HEK293 (cell line): Measurements from ENCODE around the gene EVI5L.

Experiments
- TCF7L2 ChIP-seq: IDR thresholded peaks from 2 replicates; pipeline ENCODE4 v1.6.1; 2011; ENCODE audit warnings: low read depth, mild to moderate bottlenecking, inconsistent platforms, low read length, moderate library complexity, borderline replicate concordance
- YY1 ChIP-seq: fragments of 450-650 bp; formaldehyde crosslinking; IDR thresholded peaks from 2 replicates; pipeline ENCODE4 v1.5.1; 2018; ENCODE audit warnings: missing biosample characterization, missing genetic modification characterization
- ZNF221 ChIP-seq: fragments of 450-650 bp; formaldehyde crosslinking; IDR thresholded peaks from 2 replicates; pipeline ENCODE4 v1.5.1; 2017; ENCODE audit warnings: missing biosample characterization, missing genetic modification characterization, borderline replicate concordance
- ZNF510 ChIP-seq: fragments of 450-650 bp; formaldehyde crosslinking; IDR thresholded peaks from 2 replicates; pipeline ENCODE4 v1.5.1; 2018; ENCODE audit warnings: mild to moderate bottlenecking, missing genetic modification characterization, missing biosample characterization; ENCODE audit not compliant: insufficient replicate concordance
- TF ChIP-seq, protein P1 (sequence below): fragments of 450-650 bp; formaldehyde crosslinking; IDR thresholded peaks from 2 replicates; pipeline ENCODE4 v1.5.1; 2016; ENCODE audit warnings: missing biosample characterization, missing genetic modification characterization
- TF ChIP-seq, protein P2 (sequence below): fragments of 450-650 bp; formaldehyde crosslinking; IDR thresholded peaks from 2 replicates; pipeline ENCODE4 v1.5.1; 2016; ENCODE audit warnings: missing biosample characterization, missing genetic modification characterization, borderline replicate concordance
- TF ChIP-seq, protein P3 (sequence below): fragments of 450-650 bp; formaldehyde crosslinking; IDR thresholded peaks from 2 replicates; pipeline ENCODE4 v1.5.1; 2016; ENCODE audit warnings: missing biosample characterization, missing genetic modification characterization

DNA sequence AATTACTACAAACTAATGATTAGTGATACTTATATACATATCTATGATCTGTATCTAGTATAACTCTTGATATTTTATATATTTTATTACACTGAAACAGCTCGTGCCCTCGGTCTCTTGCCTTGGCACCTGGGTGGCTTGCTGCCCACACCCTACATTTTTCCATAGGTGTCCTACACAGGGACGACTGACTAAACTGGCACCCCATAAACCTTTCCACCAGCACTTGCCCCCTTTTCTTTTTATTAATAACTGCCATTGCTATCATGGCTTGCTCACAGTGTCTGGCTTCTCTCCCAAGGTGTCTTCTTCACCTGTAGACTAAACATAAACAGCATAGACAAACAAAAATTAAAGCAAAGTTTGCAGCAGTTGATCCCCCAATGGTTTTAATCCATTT is 36.5 kb upstream of the EVI5L start:
- TF ChIP-seq, protein P1, sequence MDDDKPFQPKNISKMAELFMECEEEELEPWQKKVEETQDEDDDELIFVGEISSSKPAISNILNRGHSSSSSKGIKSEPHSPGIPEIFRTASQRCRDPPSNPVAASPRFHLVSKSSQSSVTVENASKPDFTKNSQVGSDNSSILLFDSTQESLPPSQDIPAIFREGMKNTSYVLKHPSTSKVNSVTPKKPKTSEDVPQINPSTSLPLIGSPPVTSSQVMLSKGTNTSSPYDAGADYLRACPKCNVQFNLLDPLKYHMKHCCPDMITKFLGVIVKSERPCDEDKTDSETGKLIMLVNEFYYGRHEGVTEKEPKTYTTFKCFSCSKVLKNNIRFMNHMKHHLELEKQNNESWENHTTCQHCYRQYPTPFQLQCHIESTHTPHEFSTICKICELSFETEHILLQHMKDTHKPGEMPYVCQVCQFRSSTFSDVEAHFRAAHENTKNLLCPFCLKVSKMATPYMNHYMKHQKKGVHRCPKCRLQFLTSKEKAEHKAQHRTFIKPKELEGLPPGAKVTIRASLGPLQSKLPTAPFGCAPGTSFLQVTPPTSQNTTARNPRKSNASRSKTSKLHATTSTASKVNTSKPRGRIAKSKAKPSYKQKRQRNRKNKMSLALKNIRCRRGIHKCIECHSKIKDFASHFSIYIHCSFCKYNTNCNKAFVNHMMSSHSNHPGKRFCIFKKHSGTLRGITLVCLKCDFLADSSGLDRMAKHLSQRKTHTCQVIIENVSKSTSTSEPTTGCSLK (tag by site-specific recombination) = no peak
- TF ChIP-seq ZNF221 = no peak
- TF ChIP-seq, protein P2, sequence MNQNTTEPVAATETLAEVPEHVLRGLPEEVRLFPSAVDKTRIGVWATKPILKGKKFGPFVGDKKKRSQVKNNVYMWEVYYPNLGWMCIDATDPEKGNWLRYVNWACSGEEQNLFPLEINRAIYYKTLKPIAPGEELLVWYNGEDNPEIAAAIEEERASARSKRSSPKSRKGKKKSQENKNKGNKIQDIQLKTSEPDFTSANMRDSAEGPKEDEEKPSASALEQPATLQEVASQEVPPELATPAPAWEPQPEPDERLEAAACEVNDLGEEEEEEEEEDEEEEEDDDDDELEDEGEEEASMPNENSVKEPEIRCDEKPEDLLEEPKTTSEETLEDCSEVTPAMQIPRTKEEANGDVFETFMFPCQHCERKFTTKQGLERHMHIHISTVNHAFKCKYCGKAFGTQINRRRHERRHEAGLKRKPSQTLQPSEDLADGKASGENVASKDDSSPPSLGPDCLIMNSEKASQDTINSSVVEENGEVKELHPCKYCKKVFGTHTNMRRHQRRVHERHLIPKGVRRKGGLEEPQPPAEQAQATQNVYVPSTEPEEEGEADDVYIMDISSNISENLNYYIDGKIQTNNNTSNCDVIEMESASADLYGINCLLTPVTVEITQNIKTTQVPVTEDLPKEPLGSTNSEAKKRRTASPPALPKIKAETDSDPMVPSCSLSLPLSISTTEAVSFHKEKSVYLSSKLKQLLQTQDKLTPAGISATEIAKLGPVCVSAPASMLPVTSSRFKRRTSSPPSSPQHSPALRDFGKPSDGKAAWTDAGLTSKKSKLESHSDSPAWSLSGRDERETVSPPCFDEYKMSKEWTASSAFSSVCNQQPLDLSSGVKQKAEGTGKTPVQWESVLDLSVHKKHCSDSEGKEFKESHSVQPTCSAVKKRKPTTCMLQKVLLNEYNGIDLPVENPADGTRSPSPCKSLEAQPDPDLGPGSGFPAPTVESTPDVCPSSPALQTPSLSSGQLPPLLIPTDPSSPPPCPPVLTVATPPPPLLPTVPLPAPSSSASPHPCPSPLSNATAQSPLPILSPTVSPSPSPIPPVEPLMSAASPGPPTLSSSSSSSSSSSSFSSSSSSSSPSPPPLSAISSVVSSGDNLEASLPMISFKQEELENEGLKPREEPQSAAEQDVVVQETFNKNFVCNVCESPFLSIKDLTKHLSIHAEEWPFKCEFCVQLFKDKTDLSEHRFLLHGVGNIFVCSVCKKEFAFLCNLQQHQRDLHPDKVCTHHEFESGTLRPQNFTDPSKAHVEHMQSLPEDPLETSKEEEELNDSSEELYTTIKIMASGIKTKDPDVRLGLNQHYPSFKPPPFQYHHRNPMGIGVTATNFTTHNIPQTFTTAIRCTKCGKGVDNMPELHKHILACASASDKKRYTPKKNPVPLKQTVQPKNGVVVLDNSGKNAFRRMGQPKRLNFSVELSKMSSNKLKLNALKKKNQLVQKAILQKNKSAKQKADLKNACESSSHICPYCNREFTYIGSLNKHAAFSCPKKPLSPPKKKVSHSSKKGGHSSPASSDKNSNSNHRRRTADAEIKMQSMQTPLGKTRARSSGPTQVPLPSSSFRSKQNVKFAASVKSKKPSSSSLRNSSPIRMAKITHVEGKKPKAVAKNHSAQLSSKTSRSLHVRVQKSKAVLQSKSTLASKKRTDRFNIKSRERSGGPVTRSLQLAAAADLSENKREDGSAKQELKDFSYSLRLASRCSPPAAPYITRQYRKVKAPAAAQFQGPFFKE = no peak
- TF ChIP-seq TCF7L2 = no peak
- no peak for TF ChIP-seq YY1 (tag by site-specific recombination)
- TF ChIP-seq, protein P3, sequence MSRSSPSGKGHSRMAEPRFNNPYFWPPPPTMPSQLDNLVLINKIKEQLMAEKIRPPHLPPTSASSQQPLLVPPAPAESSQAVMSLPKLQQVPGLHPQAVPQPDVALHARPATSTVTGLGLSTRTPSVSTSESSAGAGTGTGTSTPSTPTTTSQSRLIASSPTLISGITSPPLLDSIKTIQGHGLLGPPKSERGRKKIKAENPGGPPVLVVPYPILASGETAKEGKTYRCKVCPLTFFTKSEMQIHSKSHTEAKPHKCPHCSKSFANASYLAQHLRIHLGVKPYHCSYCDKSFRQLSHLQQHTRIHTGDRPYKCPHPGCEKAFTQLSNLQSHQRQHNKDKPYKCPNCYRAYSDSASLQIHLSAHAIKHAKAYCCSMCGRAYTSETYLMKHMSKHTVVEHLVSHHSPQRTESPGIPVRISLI (tag by site-specific recombination) = no peak
- TF ChIP-seq ZNF510 (tag by site-specific recombination) = no peak
